Ovary (tissue), 9 donors: ENCODE data around the gene BCL11B. TPM values are rescaled to one million over a fixed set of nuclear protein-coding genes. Genes with fewer than 3 reads are reported as not detected.
"Not testable (repeated sequence)": the region's sequence is repeated elsewhere in the genome, so short reads cannot be mapped to it uniquely, and the experiment has no call there.

Experiments used
- DNase-seq, 5 donors: peaks; one replicate each; pipeline ENCODE4 v3.0.0-alpha.2; 2019 to 2020
- H3K27ac ChIP-seq, 2 donors: fragments of 200-600 bp; one replicate each; pipeline versions ENCODE4 v1.5.1 to v1.8.0; 2019 to 2022
- H3K27me3 ChIP-seq: fragments of 200-600 bp; one replicate; pipeline ENCODE4 v1.8.0; 2022
- H3K36me3 ChIP-seq: fragments of 200-600 bp; sonication (generic); one replicate; pipeline ENCODE4 v1.5.1; 2019
- H3K4me1 ChIP-seq: one replicate; pipeline ENCODE4 v1.8.1; 2013; ENCODE audit warnings: mild to moderate bottlenecking, moderate library complexity; ENCODE audit not compliant: insufficient read depth
- H3K4me3 ChIP-seq: fragments of 200-600 bp; sonication (generic); one replicate; pipeline ENCODE4 v1.5.1; 2017
- H3K9me3 ChIP-seq, 2 donors: fragments of 200-600 bp in 1 of 2; sonication (generic) in 1 of 2; one replicate each; pipeline versions ENCODE4 v1.5.1 to v1.8.1; 2013 to 2019; ENCODE audit warnings: mild to moderate bottlenecking in 1 of 2, moderate library complexity in 1 of 2
- EP300 ChIP-seq: sonication (generic); formaldehyde crosslinking; IDR thresholded peaks from one replicate; pipeline ENCODE4 v1.6.1; 2017; ENCODE audit warnings: antibody characterized with exemption
- POLR2A ChIP-seq: fragments of 450-650 bp; IDR thresholded peaks from one replicate; pipeline ENCODE4 v1.6.1; 2017; ENCODE audit warnings: antibody characterized with exemption, mild to moderate bottlenecking, moderate library complexity
- WGBS, 3 donors: extraction: QIAGEN DNeasy Blood & Tissue Kit in 1 of 3; methylation state at CpG; one replicate each; pipeline versions ENCODE4 v1.1.5 to v1.1.7; 2013 to 2017; 5-methylcytosine and 5-hydroxymethylcytosine counted together
- intact Hi-C, 4 donors: fragments of 100-400 bp; cut with DNase I; formaldehyde crosslinking; loops; one replicate each; pipeline versions ENCODE4 v1.11.0 to v1.15.1; 2022 to 2023
- polyA plus RNA-seq, 2 donors: library from polyadenylated mRNA; stranded (reverse); fragments of 200-250 nt in 1 of 2; fragments of 350-450 nt in 1 of 2; fragmentation: Illumina TruSeq in 1 of 2; extraction: RNeasy Lipid Tissue Mini Kit (QIAGEN cat#74804) in 1 of 2; gene quantifications; one replicate each; pipeline ENCODE4 v1.2.3, GENCODE V29; 2013 to 2014
- total RNA-seq, 7 donors: library from RNA; depleted of rRNA in 2 of 7; stranded (reverse); fragments of >200 nt in 2 of 7; fragmentation: NEBNext Ultra II Directional in 3 of 7; extraction: Animal tissue kit (Norgen Biotek cat#: 25700) in 3 of 7; gene quantifications; one replicate each; pipeline versions ENCODE4 v1.1.0 to v1.2.4, GENCODE V29; 2016 to 2023
- TF ChIP-seq, protein P1 (sequence below), 3 donors: fragments of 450-650 bp in 2 of 3; fragments of 200-600 bp in 1 of 3; IDR thresholded peaks; one replicate each; pipeline versions ENCODE4 v1.5.1 to v1.8.0; 2016 to 2022; ENCODE audit warnings: antibody characterized with exemption in 3 of 3, mild to moderate bottlenecking in 1 of 3
- donor health status: DM: no; HTN: no; CAD: no; lungs with moderate emphysema.
- donor health status: DM: no; HTN: no; CAD: no.
- donor health status: Bipolar disorder and iron deficiency.
- donor health status: DM: yes; HTN: yes; CAD: no.
- donor health status: DM: no; HTN: no; CAD: no.
- donor health status: DM: yes; HTN: yes; CAD: no.

The BCL11B gene
- total and polyA plus RNA-seq, 9 donors: 0.08 to 0.84 (median 0.43) TPM

- Histone ChIP-seq H3K4me1 (peaks cover 4% of the 10 kb centered on the region), H3K4me3 (no peak overlapping the region), H3K27ac (no peak overlapping the region), H3K36me3 (no peaks in the 10 kb centered on the region), H3K9me3 (no peaks in the 10 kb centered on the region), H3K27me3 (no peaks in the 10 kb centered on the region)
- intact Hi-C loops: loop anchor here in 1 of 4 donors (10.0 kb wide), 1 partner anchor 164 kb away; no protein-coding TSS in a partner anchor
- 77 to 86% (median 81%) methylated on average over 26 of the region's 26 CpGs for WGBS, 3 donors
- no peak for TF ChIP-seq EP300
- no peak for TF ChIP-seq POLR2A
- TF ChIP-seq, protein P1, sequence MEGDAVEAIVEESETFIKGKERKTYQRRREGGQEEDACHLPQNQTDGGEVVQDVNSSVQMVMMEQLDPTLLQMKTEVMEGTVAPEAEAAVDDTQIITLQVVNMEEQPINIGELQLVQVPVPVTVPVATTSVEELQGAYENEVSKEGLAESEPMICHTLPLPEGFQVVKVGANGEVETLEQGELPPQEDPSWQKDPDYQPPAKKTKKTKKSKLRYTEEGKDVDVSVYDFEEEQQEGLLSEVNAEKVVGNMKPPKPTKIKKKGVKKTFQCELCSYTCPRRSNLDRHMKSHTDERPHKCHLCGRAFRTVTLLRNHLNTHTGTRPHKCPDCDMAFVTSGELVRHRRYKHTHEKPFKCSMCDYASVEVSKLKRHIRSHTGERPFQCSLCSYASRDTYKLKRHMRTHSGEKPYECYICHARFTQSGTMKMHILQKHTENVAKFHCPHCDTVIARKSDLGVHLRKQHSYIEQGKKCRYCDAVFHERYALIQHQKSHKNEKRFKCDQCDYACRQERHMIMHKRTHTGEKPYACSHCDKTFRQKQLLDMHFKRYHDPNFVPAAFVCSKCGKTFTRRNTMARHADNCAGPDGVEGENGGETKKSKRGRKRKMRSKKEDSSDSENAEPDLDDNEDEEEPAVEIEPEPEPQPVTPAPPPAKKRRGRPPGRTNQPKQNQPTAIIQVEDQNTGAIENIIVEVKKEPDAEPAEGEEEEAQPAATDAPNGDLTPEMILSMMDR (IDR thresholded peaks at IDR 0.05): no peak
- DNase-seq: no peak
Observed at GRCh38 chr14:99189201-99189801, 82.7 kb downstream of the BCL11B start.

DNA sequence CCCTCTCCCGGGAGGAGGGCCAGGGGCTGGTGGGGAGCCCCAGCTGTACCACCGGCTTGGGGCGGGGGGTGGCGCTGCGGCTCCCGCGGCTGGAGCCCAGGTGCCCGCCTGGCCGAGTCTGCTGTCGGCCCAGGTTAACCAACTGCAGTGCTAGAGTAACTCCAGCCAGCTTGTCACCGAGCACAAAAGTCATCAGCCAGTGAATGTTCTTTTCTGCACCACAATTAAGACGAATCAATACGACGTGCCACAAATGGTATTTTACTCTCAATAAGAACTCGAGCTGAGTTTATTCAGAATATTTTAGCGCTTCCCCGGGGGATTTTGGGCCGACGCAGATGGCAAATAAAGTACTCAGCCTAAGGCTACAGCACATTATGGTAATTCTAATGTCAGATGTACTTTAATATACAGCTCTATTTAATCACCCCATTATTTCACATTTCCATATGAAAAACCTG, 83.2 kb downstream of the BCL11B start:
- no peaks in the 10 kb centered on the region for H3K27me3 ChIP-seq
- H3K9me3 ChIP-seq: no peaks in the 10 kb centered on the region
- H3K4me1 ChIP-seq: peaks cover 4% of the 10 kb centered on the region
- no peak overlapping the region for H3K27ac ChIP-seq
- intact Hi-C loops: loop anchor here in 1 of 4 donors (10.0 kb wide), 1 partner anchor 164 kb away; no protein-coding TSS in a partner anchor
- DNase-seq: no peak
- WGBS, 3 donors: 77 to 88% (median 85%) methylated on average over 19 of the region's 19 CpGs
- no peak overlapping the region for H3K4me3 ChIP-seq
- TF ChIP-seq POLR2A: no peak
- TF ChIP-seq, protein P1 (IDR thresholded peaks at IDR 0.05): no peak
- TF ChIP-seq EP300: no peak
- H3K36me3 ChIP-seq: no peaks in the 10 kb centered on the region

DNA sequence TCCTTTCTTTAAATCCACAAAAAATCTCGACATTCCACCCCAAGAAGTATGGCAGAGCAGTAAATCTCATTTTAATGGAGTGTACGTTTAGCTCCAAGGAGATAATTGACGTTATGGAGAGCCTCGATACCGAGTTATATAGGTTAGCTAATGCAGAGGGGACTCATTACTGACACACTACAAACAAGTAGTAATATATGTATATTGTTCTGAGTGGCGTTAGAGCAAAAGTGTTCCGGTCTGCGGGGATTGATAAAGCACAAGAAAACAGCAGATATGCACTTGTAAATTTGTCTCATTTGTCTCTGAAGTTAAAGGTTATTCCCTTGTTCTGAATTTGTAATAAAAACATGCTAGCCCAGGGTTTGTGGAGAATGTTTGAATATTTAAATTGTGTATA, 84.1 kb downstream of the BCL11B start:
- DNase-seq: no peak
- Histone ChIP-seq H3K27me3 (no peaks in the 10 kb centered on the region), H3K9me3 (no peaks in the 10 kb centered on the region), H3K4me1 (peaks cover 4% of the 10 kb centered on the region), H3K36me3 (no peaks in the 10 kb centered on the region), H3K27ac (no peak overlapping the region), H3K4me3 (no peak overlapping the region)
- 68 to 78% (median 73%) methylated on average over 8 of the region's 8 CpGs for WGBS, 3 donors
- intact Hi-C loops: loop anchor here in 1 of 4 donors (10.0 kb wide), 1 partner anchor 163 kb away; no protein-coding TSS in a partner anchor
- TF ChIP-seq POLR2A (no peak), EP300 (no peak)
- TF ChIP-seq, protein P1 (IDR thresholded peaks at IDR 0.05): no peak

GRCh38 chr14:99186956-99187690, 84.9 kb downstream of the BCL11B start:
- TF ChIP-seq POLR2A (no peak), EP300 (no peak)
- TF ChIP-seq, protein P1 (IDR thresholded peaks at IDR 0.05): no peak
- intact Hi-C loops: loop anchor here in 1 of 4 donors (10.0 kb wide), 1 partner anchor 162 kb away; no protein-coding TSS in a partner anchor
- Histone ChIP-seq H3K4me3 (no peak overlapping the region), H3K27me3 (no peaks in the 10 kb centered on the region), H3K9me3 (no peaks in the 10 kb centered on the region), H3K27ac (no peak overlapping the region), H3K4me1 (peaks cover 3% of the 10 kb centered on the region), H3K36me3 (no peaks in the 10 kb centered on the region)
- 88 to 91% (median 89%) methylated on average over 16 of the region's 16 CpGs for WGBS, 3 donors
- DNase-seq: no peak

DNA sequence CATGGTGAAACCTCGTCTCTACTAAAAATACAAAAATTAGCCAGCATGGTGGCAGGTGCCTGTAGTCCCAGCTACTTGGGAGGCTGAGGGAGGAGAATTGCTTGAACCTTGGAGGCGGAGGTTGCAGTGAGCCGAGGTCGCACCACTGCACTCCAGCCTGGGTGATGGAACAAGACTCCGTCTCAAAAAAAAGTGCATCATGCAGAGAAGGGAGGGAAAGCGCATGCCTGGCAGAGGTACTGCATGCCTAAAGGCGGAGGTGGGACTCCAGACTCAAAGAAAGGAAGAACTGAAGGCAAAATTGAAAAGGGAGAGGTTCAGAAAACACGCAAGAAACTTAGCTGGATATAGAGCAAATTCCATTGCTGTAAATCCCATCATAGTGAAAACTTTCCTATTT, 85.7 kb downstream of the BCL11B start:
- H3K4me3 ChIP-seq, H3K27ac ChIP-seq, H3K9me3 ChIP-seq, H3K36me3 ChIP-seq, H3K27me3 ChIP-seq, H3K4me1 ChIP-seq, DNase-seq: not testable (repeated sequence)
- intact Hi-C loops: loop anchor here in 1 of 4 donors (10.0 kb wide), 1 partner anchor 162 kb away; no protein-coding TSS in a partner anchor
- 94 to 96% (median 96%) methylated on average over 8 of the region's 8 CpGs for WGBS, 3 donors
